GM06990 (cell line): ENCODE measurements around the gene SEMA5A.

Experiments
- DNase-seq: peaks from one replicate; pipeline ENCODE4 v3.0.0-alpha.2; 2011; ENCODE audit not compliant: insufficient read length; ENCODE audit errors: extremely low read depth
- H3K27me3 ChIP-seq: replicated peaks from 2 replicates; pipeline ENCODE4 v1.6.0; 2011; ENCODE audit warnings: low read length; ENCODE audit not compliant: control insufficient read depth, insufficient read depth
- H3K36me3 ChIP-seq: 2 replicates; pipeline ENCODE4 v1.5.1; 2011; ENCODE audit warnings: low read length; ENCODE audit not compliant: control insufficient read depth, insufficient read depth
- H3K4me3 ChIP-seq: replicated peaks from 2 replicates; pipeline ENCODE4 v1.5.1; 2011; ENCODE audit warnings: low read depth, mild to moderate bottlenecking, control low read depth, low read length
- CTCF ChIP-seq: IDR thresholded peaks from 2 replicates; pipeline ENCODE4 v1.5.1; 2011; ENCODE audit warnings: low read length, control low read depth, mild to moderate bottlenecking, inconsistent platforms; ENCODE audit not compliant: insufficient read depth, poor library complexity, severe bottlenecking

Gene SEMA5A

GRCh38 chr5:9278921-9279603, 266.8 kb downstream of the SEMA5A start:
- no peak for TF ChIP-seq CTCF
- H3K36me3 ChIP-seq: no peaks in the 10 kb centered on the region
- no peak overlapping the region for H3K4me3 ChIP-seq
- no peaks in the 10 kb centered on the region; the same call in 1 of the 2 replicates for H3K27me3 ChIP-seq
- no peak for DNase-seq

- no peak for DNase-seq
These were observed 276.9 kb downstream of the SEMA5A start for GRCh38 chr5:9269014-9269413.

GRCh38 chr5:9268226-9268625, 277.6 kb downstream of the SEMA5A start:
- no peaks in the 10 kb centered on the region for H3K36me3 ChIP-seq
- DNase-seq: no peak
- H3K27me3 ChIP-seq: no peaks in the 10 kb centered on the region
- H3K4me3 ChIP-seq: no peak overlapping the region
- no peak for TF ChIP-seq CTCF

More at GRCh38 chr5:9269014-9269413, 276.9 kb downstream of the SEMA5A start:
- H3K36me3 ChIP-seq: no peaks in the 10 kb centered on the region
- H3K27me3 ChIP-seq: no peaks in the 10 kb centered on the region
- no peak overlapping the region for H3K4me3 ChIP-seq
- no peak for TF ChIP-seq CTCF

GRCh38 chr5:9265441-9266287, 280.2 kb downstream of the SEMA5A start:
- no peak for DNase-seq
- no peak for TF ChIP-seq CTCF
- Histone ChIP-seq H3K27me3 (no peaks in the 10 kb centered on the region), H3K36me3 (no peaks in the 10 kb centered on the region), H3K4me3 (no peak overlapping the region)

DNA sequence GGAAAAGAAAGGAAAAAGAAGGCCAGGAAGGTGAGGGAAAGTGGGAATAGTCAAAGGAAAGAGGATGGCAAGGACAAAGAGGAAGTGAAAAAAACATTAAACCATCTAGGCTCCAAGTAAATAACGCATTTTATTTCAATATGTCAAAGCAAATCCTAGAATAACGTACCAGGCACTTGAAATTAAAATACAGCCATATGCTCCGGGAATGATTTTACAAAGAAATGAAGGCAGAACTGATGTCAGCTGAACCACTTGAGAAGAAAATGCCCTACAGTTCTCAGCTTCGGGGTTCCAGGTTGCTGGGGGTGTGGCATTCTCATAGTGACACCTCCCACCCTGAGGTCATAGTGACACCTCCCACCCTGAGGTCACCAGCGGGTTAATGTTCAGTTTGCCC, 281.6 kb downstream of the SEMA5A start:
- Histone ChIP-seq H3K4me3 (no peak overlapping the region), H3K27me3 (no peaks in the 10 kb centered on the region), H3K36me3 (no peaks in the 10 kb centered on the region)
- no peak for DNase-seq
- TF ChIP-seq CTCF: no peak
